DOHH2 (cell line): ENCODE measurements around the gene ACTRT3.
"Not testable (repeated sequence)": the region's sequence is repeated elsewhere in the genome, so short reads cannot be mapped to it uniquely, and the experiment has no call there.

Experiments used
- H3F3A ChIP-seq: fragments of 200-600 bp; sonication (generic), shearing (Covaris generic); 2 replicates; pipeline ENCODE4 v1.6.0; 2016; ENCODE audit warnings: antibody characterized with exemption, mild to moderate bottlenecking; ENCODE audit not compliant: control insufficient read depth, insufficient read depth
- H3K27ac ChIP-seq: fragments of 200-600 bp; sonication (generic); 2 replicates; pipeline ENCODE4 v1.5.1; 2014; ENCODE audit warnings: low read depth, mild to moderate bottlenecking, low read length, moderate library complexity
- H3K27me3 ChIP-seq: fragments of 200-600 bp; sonication (generic); 2 replicates; pipeline ENCODE4 v1.6.1; 2014; ENCODE audit warnings: mild to moderate bottlenecking, low read length, mixed read lengths; ENCODE audit not compliant: control insufficient read depth
- H3K36me3 ChIP-seq: fragments of 200-600 bp; sonication (generic); 2 replicates; pipeline ENCODE4 v1.6.1; 2014; ENCODE audit warnings: mild to moderate bottlenecking, low read length, moderate library complexity, mixed read lengths; ENCODE audit not compliant: control insufficient read depth
- H3K4me1 ChIP-seq: fragments of 200-600 bp; sonication (generic); 2 replicates; pipeline ENCODE4 v1.6.1; 2014; ENCODE audit warnings: mild to moderate bottlenecking, low read length, mixed read lengths; ENCODE audit not compliant: control insufficient read depth
- H3K4me2 ChIP-seq: fragments of 200-600 bp; sonication (generic); 2 replicates; pipeline ENCODE4 v1.6.0; 2014; ENCODE audit warnings: mild to moderate bottlenecking, low read length, moderate library complexity
- H3K4me3 ChIP-seq: fragments of 200-600 bp; sonication (generic); 2 replicates; pipeline ENCODE4 v1.5.1; 2014; ENCODE audit warnings: mild to moderate bottlenecking, low read length, mixed read lengths
- H3K79me2 ChIP-seq: fragments of 200-600 bp; sonication (generic); 2 replicates; pipeline ENCODE4 v1.6.1; 2014; ENCODE audit warnings: mild to moderate bottlenecking, low read length, mixed read lengths; ENCODE audit not compliant: control insufficient read depth
- H3K9me2 ChIP-seq: fragments of 200-600 bp; sonication (generic); replicated peaks from 2 replicates; pipeline ENCODE4 v1.6.1; 2014; ENCODE audit warnings: mild to moderate bottlenecking, low read length, mixed read lengths; ENCODE audit not compliant: control insufficient read depth
- H3K9me3 ChIP-seq: fragments of 200-600 bp; sonication (generic); 2 replicates; pipeline ENCODE4 v1.6.1; 2014; ENCODE audit warnings: antibody characterized with exemption, low read length, mixed read lengths; ENCODE audit not compliant: control insufficient read depth, insufficient read depth
- H4K20me1 ChIP-seq: fragments of 200-600 bp; sonication (generic); 2 replicates; pipeline ENCODE4 v1.6.0; 2014; ENCODE audit warnings: low read depth, mild to moderate bottlenecking, antibody characterized with exemption, low read length, moderate library complexity; ENCODE audit not compliant: control insufficient read depth, insufficient read depth
- CTCF ChIP-seq: fragments of 200-600 bp; sonication (generic); IDR thresholded peaks from one replicate; pipeline ENCODE4 v1.5.1; 2014; ENCODE audit warnings: antibody characterized with exemption, mild to moderate bottlenecking, low read depth, low read length; ENCODE audit not compliant: poor library complexity, severe bottlenecking
- EZH2phosphoT487 ChIP-seq: fragments of 200-600 bp; sonication (generic); IDR thresholded peaks from 2 replicates; pipeline ENCODE4 v1.6.1; 2017; ENCODE audit warnings: borderline replicate concordance, mild to moderate bottlenecking, antibody characterized with exemption, low read length, moderate library complexity, mixed read lengths

The ACTRT3 gene

GRCh38 chr3:169739067-169739466, 30.3 kb downstream of the ACTRT3 start:
- no peak overlapping the region for H3K27ac ChIP-seq
- H3K27me3 ChIP-seq, result peaks cover 7% of the 10 kb centered on the region
- H3F3A ChIP-seq, result no peaks in the 10 kb centered on the region
- H3K4me2 ChIP-seq, result no peak overlapping the region
- H3K36me3 ChIP-seq, result no peaks in the 10 kb centered on the region
- no peaks in the 10 kb centered on the region for H4K20me1 ChIP-seq
- H3K4me1 ChIP-seq, result no peaks in the 10 kb centered on the region
- no peaks in the 10 kb centered on the region for H3K79me2 ChIP-seq
- H3K9me2 ChIP-seq, result no peaks in the 10 kb centered on the region
- no peak for TF ChIP-seq EZH2phosphoT487
- no peak for TF ChIP-seq CTCF
- H3K4me3 ChIP-seq, result no peak overlapping the region
- H3K9me3 ChIP-seq, result no peaks in the 10 kb centered on the region

GRCh38 chr3:169731857-169732256, 37.5 kb downstream of the ACTRT3 start:
- H3K36me3 ChIP-seq, H3F3A ChIP-seq, H3K27ac ChIP-seq, H3K4me3 ChIP-seq, H3K9me2 ChIP-seq, H3K27me3 ChIP-seq, H3K4me2 ChIP-seq, H3K79me2 ChIP-seq, H3K9me3 ChIP-seq, H3K4me1 ChIP-seq, H4K20me1 ChIP-seq: not testable (repeated sequence)

- TF ChIP-seq EZH2phosphoT487, result no peak
- no peak for TF ChIP-seq CTCF
- Histone ChIP-seq H4K20me1 (no peaks in the 10 kb centered on the region), H3F3A (no peaks in the 10 kb centered on the region), H3K9me2 (no peaks in the 10 kb centered on the region), H3K79me2 (no peaks in the 10 kb centered on the region), H3K4me2 (no peak overlapping the region), H3K27ac (no peak overlapping the region), H3K9me3 (no peaks in the 10 kb centered on the region), H3K4me1 (no peaks in the 10 kb centered on the region), H3K36me3 (no peaks in the 10 kb centered on the region), H3K4me3 (no peak overlapping the region), H3K27me3 (no peaks in the 10 kb centered on the region)
Observed at GRCh38 chr3:169722724-169723123, 46.6 kb downstream of the ACTRT3 start.

GRCh38 chr3:169718415-169718814, 50.9 kb downstream of the ACTRT3 start:
- H4K20me1 ChIP-seq, H3K9me2 ChIP-seq, H3K9me3 ChIP-seq, H3K4me1 ChIP-seq, H3K4me2 ChIP-seq, H3K27me3 ChIP-seq, H3K4me3 ChIP-seq, H3K27ac ChIP-seq, H3K79me2 ChIP-seq, H3K36me3 ChIP-seq, H3F3A ChIP-seq: not testable (repeated sequence)
